NCI-H510A treated with DMSO at 0.1 percent for 48 hours (cell line): ENCODE results near the gene RPF1.
A peak's percentile ranks its signal among the peaks of the same experiment; 100 is the strongest.
"Not testable (repeated sequence)": the region's sequence is repeated elsewhere in the genome, so short reads cannot be mapped to it uniquely, and the experiment has no call there.

Source experiments
- DNase-seq: peaks from one replicate; lab custom pipeline; 2025; lab: John Stamatoyannopoulos, UW

RPF1 gene

DNA sequence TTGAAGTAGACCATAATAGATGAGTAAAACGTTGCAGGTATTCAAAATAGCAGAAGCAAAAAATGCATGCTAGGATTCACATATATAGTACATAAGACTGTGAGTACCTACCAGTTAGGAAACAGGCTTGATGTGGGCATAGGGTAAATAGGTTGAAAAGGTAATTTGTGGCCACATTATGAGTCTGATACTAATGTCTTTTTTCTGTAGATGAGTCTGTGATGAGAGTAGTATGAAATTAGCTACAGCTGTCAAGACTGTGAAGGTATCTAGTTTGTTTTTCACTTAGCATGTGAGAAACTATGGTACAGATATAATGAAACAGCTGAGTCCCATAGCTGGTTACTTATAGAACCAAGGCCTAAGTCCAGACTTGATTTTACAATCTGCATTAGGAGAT lies 14.7 kb downstream of the RPF1 start:
- no peak for DNase-seq

DNA sequence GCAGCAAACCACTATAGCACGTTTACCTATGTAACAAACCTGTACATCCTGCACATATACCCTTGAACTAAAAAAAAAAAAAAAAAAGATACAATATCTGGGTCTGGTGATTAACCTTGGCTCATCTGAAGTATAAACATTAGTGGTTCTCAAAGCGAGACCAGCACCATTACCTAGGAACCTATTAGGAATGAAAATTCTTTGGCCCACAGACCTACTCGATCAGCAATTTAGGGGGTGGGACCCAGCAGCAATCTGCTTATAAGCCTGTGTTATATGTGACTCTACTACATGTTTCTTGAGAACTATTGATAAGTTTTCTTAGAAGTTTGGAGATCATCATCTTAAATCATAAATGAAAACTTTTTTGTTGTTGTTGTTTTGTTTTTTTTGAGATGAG lies 17.4 kb downstream of the RPF1 start:
- DNase-seq = no peak

DNA sequence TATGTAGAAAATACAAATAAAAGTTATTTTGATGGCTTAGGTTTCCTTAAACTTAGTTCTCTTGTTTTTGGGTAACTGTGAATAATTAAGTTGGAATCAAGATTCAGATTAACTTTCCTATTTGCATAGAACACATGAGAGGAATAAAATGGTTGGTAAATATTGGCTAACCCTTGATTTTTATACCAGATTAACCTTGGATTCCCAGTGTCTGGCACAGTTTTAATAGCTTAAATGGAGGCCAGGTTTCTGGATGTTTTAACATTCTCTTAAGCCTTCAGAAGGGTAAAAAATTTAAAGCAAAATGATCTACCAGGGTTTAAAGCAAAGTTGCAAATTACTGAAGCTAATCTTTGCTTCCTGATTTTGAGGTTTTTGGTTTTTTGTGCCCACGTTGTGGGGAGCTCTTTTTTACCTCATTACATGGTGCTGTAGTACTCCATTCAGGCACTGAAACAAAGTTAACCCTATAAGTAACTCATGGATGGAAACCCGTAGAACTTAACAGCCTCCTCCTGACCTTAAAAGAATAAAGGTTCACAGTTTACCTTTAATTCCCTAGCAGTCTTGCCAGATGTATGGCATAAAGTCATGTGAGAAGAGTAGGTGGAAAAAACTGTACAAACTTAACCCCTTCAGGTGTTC lies 18.7 kb downstream of the RPF1 start:
- no peak for DNase-seq

DNA sequence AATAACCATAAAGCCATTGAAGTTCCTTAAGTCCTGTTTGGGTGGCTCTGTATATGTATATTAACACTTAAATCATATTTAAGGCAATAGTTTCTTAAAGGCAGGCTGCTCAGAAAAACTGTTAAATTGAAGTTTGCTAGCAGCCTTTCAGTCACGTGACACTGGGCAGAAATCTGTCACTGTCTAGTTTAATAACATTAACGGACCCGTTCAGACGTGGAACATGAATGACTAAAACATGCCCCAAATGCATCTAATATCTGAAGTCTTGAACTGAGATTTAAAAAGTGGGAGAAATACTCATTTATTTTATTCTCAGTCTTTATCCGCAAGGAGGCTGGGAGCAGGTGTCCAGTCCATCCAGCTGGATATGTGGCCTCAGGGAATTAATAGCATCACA lies 23.9 kb downstream of the RPF1 start:
- DNase-seq = no peak

DNA sequence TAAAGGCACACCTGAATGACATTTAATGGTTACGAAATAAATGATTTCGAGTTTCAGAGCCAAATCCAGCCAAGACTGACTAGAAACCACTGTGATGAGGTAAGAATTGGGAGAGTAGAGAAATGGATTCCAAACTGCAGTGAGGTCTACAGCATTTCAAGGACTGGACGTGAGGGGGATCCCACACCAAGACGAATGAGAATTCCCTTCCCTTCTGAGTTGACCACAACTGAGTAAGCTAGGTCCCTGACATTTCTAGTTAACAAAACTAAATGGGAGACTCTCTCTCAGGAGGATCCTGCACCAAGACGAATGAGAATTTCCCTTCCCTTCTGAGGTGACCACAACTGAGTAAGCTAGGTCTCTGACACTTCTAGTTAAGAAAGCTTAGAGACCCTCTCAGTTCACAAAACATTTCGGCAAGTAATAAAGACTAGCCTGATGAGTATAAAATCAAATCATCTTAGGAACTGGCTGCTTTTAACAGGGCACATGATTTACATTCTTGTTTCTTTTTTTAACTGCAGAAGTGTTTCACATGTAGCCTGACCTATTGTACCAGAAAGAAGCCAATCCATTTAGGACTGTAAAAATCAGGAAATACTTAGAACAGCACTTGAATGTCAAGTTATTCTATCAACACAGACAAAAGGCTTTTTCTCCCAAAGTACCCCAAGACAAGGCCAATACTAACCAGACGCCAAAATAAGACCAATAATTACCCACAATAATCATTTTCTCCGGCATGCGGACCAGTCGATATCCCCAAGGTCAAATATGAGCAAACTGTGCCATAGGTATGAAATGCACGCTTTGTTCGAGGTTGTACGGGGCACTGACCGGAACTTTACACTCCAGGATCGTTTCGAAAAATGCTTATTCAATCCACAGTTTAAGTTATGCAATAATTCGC lies 25.8 kb downstream of the RPF1 start:
- peak; percentile 66 for DNase-seq

DNA sequence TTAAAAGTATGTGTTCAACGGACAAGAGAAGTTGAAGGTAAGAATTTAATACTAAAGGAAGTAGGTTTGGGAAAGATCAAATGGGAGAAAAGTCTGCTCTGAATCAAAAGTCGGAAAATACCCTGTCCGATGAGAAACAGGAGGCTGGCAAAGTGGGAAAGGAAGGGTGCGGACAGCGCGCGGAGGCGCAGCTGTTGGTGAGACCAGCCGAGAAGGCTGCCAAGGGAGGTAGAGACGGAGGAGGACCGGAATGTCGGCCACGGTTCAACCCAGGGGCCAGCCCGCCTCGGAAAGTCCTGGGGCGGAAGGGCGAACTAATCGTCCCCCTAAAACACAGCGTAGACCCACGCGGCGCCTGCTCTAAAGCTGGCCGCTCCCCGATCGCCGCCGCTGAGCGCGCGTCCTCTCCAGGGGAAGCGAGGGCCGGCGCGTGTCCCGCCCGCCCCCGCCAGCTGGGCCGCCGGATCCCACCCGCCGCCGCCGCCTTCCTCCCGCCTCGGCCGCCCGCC lies 26.5 kb downstream of the RPF1 start:
- DNase-seq = peak; percentile 92

DNA sequence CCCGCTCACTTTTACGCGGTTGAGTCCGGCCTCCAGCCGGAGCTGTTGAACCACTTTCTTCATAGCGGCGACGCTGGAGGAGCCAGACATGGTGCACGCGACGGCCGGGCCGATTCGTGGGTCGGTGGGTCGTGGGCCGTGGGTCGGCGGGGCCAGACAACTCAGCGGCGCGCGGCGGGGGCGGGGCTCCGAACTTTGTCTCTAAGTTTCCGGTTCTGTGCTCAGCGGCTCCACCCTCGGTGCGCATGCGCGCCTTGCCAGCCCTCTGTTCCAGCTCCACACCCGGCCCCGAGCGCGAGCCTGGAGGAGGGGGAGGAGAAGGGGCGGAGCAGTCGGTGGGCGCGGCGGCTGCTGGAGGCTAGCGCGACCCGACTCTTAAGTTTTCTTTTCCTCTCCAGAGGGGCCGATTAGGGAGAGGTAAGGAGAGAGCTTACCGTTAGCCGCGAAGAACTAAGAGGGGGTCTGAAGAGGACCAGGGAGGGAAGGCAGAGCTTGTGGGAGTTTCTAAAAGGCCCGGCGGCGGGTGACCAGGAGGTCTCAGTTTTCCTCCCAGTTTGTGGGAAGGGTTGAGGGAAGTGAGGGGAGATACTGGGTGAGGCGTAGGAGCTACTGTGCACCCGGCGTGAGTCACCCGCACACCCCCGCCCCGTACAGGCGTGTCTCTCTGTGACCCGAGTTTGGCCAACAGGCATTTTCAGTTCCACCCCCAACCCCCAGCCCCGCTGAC lies 27.1 kb downstream of the RPF1 start, which contains the start of the genes GNG5 and SPATA1:
Gene GNG5 (minus strand): TSS at position 580 of the 727 bp plus-strand sequence. CDS start 490 bp downstream, at position 90.
Gene SPATA1 (plus strand): TSS at position 385 of the 727 bp plus-strand sequence. CDS start 9,974 bp downstream, outside the sequence.
- DNase-seq = peak; percentile 99

GRCh38 chr1:84506729-84507453 lies 27.8 kb downstream of the RPF1 start:
- DNase-seq = peak; percentile 58

DNA sequence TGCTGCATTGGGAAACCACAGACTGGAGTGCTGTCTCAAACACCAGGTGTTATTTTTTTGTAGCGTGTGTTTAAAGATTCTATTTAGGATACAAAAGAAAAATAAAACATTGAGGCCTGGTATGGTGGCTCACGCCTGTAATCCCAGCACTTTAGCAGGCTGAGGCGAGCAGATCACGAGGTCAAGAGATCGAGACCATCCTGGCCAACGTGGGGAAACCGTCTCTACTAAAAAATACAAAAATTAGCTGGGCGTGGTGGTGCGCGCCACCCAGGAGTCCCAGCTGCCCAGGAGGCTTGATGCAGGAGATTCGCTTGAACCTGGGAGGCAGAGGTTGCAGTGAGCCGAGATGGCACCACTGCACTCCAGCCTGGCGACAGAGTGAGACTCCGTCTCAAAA lies 28.8 kb downstream of the RPF1 start:
- not testable (repeated sequence) for DNase-seq

DNA sequence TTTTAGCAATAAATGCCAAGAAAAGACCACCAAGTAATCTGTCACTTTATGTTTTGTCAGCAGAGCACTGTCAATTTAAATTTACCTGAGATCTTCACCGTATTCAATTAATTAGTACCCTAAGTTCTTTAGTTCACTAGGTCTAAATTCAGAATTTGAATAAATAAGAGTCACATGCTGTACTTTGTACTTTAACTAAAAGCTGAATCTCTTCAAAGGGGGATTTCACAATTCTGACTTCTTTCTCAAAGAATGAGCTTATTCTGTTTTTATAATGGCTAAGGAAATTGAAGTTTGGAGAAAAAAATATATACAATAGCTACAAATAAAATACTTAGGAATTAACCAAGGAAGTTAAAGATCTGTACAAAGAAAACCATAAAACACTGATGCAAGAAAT lies 29.4 kb downstream of the RPF1 start:
- DNase-seq = no peak

DNA sequence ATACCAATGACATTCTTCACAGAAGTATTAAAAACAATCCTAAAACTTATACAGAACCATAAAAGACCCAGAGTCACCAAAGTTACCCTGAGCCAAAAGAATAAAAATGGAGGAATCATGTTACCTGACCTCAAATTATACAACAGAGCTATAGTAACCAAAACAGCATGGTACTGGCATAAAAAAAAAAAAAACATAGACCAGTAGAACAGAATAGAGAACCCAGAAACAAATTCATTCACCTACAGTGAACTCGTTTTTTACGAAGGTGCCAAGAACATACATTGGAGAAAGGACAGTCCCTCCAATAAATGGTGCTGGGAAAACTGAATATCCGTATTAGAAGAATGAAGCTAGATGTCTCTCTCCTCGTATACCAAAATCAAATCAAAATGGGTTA lies 30.0 kb downstream of the RPF1 start:
- no peak for DNase-seq

DNA sequence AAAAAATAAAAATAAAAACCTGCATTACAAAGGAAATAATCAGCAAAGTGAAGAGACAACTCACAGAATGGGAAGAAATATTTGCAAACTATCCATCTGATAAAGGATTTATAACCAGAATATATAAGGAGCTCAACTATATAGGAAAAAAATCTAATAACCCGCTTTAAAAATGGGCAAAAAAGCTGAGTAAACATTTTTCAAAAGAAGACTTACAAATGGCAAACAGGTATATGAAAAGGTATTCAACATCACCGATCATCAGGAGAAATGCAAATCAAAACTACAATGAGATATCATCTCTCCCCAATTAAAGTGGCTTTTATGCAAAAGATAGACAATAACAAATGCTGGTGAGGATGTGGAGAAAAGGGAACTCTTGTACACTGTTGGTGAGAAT lies 31.1 kb downstream of the RPF1 start:
- DNase-seq = no peak

GRCh38 chr1:84510668-84511067 lies 31.6 kb downstream of the RPF1 start:
- DNase-seq = no peak

DNA sequence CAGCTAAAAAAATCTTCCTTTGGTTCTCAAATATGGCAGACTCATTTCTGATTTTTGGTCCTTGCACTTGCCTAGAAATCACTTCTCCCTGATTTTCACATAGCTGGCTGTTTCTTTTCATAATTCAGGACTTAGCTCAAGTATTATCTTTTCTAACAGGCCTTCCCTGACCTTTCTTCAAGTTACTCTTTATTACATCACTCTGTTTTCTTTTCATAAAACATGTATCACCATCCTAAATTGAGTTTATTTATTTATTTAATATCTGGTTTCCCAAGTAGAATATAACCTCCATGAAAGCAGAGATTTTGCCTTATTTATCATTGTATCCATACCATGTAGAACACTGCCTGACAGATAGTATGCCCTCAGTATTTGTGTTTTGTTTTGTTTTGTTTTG lies 45.5 kb downstream of the RPF1 start:
- no peak for DNase-seq

GRCh38 chr1:84525779-84526178 lies 46.7 kb downstream of the RPF1 start:
- no peak for DNase-seq

DNA sequence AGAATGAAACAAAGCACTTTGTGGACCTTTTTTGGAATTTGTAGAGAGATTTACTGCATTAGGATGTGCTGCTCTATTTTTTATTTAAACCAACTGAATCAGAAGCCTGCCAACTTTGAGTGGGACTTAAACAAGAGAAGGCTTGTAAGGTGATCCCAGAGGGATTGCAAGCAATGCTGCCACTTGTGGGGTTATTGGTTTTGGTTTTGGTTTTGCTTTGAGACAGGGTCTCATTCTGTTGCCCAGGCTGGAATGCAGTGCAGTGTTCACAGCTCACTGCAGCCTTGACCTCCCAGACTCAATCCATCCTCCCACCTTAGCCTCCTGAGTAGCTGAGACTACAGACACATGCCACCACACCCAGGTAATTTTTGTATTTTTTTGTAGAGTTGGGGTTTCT lies 59.5 kb downstream of the RPF1 start:
- no peak for DNase-seq

GRCh38 chr1:84539972-84540371 lies 60.9 kb downstream of the RPF1 start:
- no peak for DNase-seq

GRCh38 chr1:84540759-84541158 lies 61.7 kb downstream of the RPF1 start:
- no peak for DNase-seq

- no peak for DNase-seq
These were observed 62.6 kb downstream of the RPF1 start for GRCh38 chr1:84541679-84542078.
